Stimulated activated CD8-positive, alpha-beta memory T cell treated with anti-CD3 and anti-CD28 coated beads, Interleukin-7, amount 100 ng/mL, for 48 hours (primary cell): ENCODE measurements around the gene PDE6D.

ENCODE experiments used
- DNase-seq, 2 donors: peaks; one replicate each; pipeline ENCODE4 v3.0.0-alpha.2; 2020; ENCODE audit warnings: low read depth in 1 of 2; ENCODE audit errors: extremely low read depth in 1 of 2

Gene PDE6D

GRCh38 chr2:231708773-231709635 is 72.1 kb downstream of the PDE6D start:
- DNase-seq = no peak

DNA sequence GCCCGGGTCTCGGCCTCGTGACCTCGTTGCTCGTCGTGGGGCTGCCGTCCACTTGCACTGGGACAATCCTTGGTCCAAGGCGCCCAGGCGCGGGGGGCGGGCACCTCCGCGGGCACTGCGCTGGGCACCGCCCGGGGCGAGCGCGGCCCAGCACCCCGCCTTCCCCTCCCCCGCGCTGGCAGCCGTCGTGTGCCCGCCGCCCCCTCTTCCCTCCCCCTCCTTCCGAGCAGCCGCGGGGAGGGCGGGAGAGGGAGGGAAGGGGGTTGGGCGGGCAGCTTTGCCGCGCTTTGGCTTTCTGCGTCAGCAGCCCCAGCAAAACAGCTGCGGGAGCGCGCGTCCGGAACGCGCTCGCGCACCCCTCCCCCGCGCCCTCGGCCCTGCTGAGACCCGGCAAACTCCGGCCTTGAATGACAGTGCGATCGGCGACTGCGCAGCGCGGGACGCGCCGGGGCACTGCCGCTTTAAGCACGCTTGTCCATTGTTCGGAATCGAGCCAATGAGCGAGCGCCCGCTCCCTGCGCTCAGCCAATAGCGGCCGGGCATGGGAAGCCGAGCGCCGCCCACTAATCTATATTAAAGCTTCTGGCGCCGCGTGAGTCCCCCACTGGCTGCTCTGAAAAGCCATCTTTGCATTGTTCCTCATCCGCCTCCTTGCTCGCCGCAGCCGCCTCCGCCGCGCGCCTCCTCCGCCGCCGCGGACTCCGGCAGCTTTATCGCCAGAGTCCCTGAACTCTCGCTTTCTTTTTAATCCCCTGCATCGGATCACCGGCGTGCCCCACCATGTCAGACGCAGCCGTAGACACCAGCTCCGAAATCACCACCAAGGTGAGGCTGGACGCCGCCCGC is 72.9 kb downstream of the PDE6D start, which contains the start of gene PTMA:
Gene PTMA, plus strand, starts transcription at position 599 of the 846 bp plus-strand sequence. Its CDS starts 182 bp downstream, at position 781.
- DNase-seq = peak; percentile 99 to 100

DNA sequence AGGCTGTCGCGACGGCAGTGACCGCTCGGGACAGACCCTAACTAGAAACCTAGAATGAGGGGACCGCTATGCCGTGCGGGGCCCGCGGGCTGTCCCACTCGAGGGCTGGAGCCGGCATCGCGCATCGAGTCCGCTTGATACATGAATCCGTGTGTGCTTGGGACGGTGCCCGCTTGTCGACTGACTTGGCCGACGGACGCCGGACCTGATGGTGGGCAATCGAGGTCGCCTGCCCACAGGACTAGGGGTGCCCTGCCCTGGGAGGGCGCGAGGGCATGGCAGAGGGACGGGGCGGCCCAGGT is 73.5 kb downstream of the PDE6D start:
- DNase-seq = peak in 1 of 2 donors; percentile 15

DNA sequence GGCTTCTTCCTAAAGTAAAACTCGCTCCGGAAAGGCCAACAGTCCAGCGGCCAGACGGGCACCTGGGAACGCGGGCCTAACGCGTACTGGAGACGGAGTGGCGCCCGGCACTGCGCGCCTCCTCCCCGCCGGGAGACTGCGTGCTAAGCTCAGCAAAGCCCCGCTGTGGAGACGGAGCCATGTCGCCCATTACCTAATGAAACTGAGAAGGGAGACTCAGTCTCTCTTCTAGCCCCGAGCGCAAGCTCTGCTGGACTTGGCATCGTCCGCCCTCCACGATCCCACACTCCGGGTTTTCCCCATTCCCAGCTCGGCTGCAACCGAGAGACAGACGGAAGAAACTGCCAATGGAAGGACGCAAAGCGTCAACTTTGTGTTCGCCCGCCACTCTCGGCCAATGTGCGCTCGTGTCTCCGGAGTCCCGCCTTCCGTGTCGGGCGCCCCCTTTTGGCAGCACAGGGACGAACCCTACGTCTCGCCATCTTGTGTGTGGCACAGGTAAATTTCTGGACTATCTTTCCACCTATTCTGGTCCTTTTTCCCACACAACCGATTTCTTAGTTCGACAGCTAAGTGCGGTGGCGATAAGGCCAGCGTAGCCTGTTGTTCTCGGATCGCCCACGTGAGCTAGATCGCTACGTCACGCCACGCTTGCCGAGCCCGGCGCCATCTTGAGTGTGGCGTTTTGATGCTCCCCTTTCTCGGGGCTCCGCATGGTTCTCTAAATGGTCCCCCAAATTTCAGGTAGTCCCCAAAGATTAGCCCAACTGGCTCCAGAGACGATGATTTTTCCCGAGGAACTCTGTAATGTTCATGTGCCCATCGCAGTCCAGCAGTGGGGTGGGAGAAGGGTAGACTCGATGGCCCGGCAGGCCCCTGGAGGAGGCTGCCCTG is 74.1 kb downstream of the PDE6D start:
- peak; percentile 89 to 94 for DNase-seq

- no peak for DNase-seq
Observed at GRCh38 chr2:231704017-231704416, 77.1 kb downstream of the PDE6D start.

DNA sequence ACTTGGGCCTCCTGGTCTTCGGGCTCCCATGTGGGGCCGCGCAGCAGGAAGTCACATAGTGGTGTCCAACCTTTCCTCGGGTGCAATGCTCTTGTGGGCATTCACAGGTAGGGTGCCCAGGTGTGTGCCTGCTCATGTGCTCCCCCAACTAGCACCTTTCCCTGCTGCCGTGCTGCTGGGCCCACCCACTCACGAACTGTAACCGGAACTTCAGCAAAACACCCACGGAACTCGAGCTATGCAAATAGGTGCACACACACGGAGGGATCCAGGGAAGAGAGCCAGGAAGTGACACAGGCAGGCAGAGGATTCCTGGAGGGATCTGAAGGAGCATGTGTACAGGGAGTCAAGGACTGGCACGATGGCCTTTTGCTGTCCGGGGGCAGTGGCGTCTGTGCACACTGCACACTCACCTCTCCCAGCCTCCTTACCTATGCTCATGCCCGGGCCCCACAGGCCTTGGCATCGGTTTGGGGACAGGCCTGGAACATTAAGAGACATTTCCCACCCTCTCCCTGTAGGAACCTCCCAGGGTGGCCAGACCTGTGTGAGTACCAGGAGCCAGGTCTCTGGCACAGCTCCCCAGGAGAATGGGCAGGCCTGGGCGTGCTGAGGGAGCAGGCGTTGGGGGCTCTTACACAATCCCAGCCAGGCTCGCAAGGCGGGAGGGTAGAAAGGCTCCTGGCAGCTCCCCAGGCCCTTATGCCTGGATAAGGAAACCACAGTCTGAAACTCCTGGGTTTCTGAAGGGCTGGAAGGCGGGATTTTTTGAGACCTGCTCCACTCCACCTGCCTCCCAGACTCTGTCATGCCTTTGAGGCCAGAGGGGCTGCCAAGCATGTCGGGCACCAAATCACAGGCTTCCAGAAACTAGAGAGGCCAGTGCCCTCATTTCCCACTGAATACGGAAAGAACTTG is 79.4 kb downstream of the PDE6D start:
- no peak for DNase-seq

- DNase-seq = no peak
Observed at GRCh38 chr2:231699006-231699405, 82.1 kb downstream of the PDE6D start.

DNA sequence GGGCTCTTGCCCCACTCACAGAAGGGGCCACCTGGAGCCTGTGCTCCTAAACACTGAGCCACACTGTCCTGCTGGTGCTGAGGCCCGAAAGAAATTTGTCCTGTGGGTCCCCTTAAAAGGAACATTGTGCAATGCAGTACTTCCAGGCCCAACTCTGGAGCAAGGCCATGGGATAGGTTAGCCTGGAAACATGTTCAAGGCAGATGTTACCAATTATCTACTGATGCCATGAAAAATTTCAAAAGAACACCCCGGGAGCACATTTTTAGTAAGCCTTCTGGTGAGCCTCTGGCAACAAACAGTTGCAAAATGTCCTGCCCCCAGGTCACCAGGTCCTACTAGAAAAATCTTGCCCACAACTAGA is 85.1 kb downstream of the PDE6D start:
- no peak for DNase-seq

GRCh38 chr2:231693956-231694355 is 87.1 kb downstream of the PDE6D start:
- DNase-seq = no peak

GRCh38 chr2:231692847-231693246 is 88.2 kb downstream of the PDE6D start:
- no peak for DNase-seq

GRCh38 chr2:231691251-231691772 is 89.8 kb downstream of the PDE6D start:
- DNase-seq = no peak

- no peak for DNase-seq
Observed at GRCh38 chr2:231689124-231689893, 91.8 kb downstream of the PDE6D start.

DNA sequence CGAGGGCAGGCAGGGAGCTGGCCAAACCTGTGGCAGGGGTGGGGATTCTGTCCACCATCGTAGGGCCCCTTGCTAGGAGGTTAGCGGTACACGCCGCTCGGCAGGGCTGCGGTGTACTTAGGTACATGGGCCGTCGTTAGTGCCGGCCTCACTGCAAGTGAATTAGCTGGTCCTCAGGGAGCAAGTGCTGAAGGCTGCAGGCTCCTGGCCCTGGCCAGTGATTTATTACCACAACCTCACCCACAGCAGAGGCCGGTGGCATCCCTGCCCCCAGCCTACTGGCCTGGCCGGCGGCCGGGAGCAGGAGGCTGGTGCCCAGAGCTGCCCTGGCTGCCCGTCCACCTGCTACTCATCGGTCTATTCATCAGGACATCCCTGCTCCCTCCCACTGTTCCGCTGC is 92.4 kb downstream of the PDE6D start:
- no peak for DNase-seq

DNA sequence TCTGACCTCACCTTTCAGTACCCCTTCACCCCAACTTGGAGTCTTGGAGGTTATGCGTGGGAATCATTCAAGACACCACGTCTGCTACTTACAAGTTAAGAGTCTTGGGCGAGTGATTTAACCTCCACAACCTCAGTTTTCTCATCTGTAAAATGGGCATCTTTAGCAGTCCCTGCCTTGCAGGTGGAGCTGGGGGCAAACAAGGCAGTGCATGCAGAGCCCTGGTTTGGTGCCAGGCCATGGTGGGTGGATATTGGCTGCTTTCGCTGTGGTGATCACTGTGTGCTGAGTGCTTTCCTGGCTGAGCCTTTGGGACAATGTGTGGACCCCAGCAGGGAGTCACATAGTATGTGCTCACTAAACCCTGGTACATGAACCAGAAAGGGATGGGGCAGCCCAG is 93.1 kb downstream of the PDE6D start:
- no peak for DNase-seq

- DNase-seq = peak in 1 of 2 donors; percentile 64
Observed at GRCh38 chr2:231687133-231687852, 93.8 kb downstream of the PDE6D start.

- DNase-seq = no peak
Observed at GRCh38 chr2:231686192-231687100, 94.6 kb downstream of the PDE6D start.
